GM18951 (cell line): ENCODE data around the gene MAGEA4.

ENCODE experiments used
- POLR2A ChIP-seq: IDR thresholded peaks from 4 replicates; pipeline ENCODE4 v1.6.1; 2011; ENCODE audit warnings: mild to moderate bottlenecking; ENCODE audit not compliant: insufficient read length, insufficient read depth; ENCODE audit errors: extremely low read depth
- in situ Hi-C: fragments of 300-500 bp; cut with MboI; formaldehyde crosslinking; loops from one replicate; pipeline ENCODE4 v1.12.0; 2022; ENCODE audit warnings: low sequenced_read_pairs, mixed read lengths, inconsistent platforms; ENCODE audit not compliant: unreplicated experiment

The MAGEA4 gene, protein sequence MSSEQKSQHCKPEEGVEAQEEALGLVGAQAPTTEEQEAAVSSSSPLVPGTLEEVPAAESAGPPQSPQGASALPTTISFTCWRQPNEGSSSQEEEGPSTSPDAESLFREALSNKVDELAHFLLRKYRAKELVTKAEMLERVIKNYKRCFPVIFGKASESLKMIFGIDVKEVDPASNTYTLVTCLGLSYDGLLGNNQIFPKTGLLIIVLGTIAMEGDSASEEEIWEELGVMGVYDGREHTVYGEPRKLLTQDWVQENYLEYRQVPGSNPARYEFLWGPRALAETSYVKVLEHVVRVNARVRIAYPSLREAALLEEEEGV

DNA sequence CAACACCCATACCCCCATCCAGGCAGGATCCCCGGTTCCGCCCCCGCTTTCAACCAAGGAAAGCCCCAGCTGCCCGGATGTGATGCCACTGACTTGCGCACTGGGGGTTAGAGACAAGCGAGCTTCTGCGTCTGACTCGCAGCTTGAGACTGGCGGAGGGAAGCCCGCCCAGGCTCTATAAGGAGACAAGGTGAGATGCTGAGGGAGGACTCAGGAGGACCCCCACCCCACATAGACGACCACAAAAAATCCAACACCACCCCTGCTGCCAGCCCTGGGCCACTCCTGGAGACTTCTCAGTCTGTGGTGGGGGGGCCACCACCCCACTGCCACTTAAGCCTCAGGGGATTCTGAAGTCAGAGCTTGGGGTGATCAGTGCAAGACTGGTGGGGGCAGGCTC, at the start of gene MAGEA4:
Gene MAGEA4 (plus strand): TSS at position 110 of the 400 bp plus-strand sequence. CDS start 10,776 bp downstream, outside the sequence.
- no peak for TF ChIP-seq POLR2A
- in situ Hi-C loops, result no loop called here

DNA sequence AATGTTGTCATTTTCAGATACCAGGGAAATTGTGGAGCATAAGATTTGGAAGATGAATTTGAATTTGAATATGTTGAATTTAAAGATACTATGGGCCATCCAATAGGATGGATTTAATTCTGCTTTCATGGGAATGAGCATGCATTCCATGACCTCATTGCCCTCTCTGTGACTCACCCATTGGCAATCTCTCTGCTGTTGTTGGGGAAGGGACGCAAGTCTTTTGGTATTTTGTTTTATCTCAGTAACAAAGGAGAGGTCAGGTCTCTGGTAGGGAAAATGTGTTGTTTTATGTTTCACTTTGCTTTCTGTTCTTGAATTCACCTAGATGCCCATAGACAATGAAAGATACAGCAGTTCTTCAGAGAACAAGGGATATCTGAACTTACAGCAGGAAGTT, 42.1 kb upstream of the MAGEA4 start:
- TF ChIP-seq POLR2A, result no peak
- in situ Hi-C loops, result no loop called here

DNA sequence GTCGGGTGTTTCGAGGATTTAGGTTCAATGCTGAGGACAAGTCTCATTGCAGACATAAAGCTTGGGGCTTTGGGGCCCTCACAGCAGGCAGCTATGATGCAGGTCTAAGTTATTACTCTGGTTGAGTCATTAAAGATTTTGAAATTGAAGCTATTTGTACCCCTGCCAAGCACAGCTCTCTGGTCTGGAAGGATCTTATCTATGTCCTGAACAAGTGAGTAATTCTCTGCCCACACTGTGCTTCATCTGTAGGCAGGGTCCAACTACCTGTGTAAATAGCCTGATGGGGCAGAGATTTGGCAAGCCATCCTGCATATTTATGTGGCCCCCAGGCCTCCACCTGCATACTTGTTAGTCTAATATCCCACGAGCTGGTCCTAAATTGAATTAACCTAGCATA, 41.4 kb upstream of the MAGEA4 start:
- no peak for TF ChIP-seq POLR2A
- in situ Hi-C loops, result no loop called here

DNA sequence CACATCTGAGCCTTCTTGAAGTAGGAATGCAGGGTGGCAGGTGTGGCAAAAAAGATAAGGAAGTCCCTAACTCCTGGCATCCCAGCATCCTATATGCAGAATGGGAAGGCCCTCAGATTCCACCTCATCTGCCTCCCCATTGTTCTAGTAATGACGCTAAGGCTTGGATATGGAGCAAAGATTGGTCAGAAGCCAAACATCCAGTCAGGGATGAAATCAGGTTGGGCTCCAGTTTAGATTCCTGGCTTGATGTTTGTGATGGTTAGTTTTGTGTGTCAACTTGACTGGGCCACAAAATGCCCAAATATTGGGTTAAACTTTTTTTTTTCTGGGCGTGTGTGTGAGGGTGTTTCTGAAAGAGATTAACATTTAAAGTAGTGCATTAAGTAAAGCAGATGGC, 39.6 kb upstream of the MAGEA4 start:
- TF ChIP-seq POLR2A, result no peak
- in situ Hi-C loops, result no loop called here

DNA sequence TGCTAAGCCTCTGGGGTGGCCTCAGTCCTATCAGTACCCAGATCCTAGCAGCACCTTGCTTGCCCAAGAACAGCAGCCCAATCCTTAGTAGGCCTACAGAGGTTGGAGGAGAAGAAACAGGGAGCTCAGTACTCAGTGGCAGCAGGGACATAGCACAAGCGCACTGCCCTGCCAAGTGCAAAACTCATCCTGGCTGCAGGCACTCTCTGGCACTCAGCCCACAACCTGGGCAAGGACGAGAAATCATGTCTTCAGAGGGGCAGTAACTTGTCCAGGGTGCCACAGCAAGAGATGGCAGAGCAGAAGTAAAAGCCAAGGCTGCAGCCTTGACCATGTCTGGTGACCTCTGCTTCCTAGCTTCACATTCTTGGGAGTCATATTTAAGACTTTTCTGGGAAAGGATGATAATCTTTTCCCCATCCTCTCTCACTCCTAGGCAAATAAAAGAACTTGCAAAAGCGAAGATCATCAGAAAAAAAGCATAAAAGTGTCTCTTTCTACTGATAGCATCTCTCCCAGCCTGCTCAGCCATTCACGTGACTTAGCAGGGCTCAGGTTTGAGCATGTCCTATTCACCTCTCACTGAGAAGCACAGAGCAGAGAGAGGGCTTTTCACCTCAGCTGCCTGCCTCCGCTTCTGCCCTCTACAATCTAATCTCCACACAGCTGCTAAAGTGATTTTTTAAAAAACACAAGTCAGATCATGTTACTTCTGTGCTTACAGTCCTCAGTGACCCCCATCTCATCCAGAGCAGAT, 37.2 kb upstream of the MAGEA4 start:
- in situ Hi-C loops, result no loop called here

GRCh38 chrX:151878574-151878973, 34.1 kb upstream of the MAGEA4 start:
- in situ Hi-C loops, result no loop called here
- TF ChIP-seq POLR2A, result no peak

More for the DNA sequence above, 37.2 kb upstream of the MAGEA4 start:
- TF ChIP-seq POLR2A, result no peak

DNA sequence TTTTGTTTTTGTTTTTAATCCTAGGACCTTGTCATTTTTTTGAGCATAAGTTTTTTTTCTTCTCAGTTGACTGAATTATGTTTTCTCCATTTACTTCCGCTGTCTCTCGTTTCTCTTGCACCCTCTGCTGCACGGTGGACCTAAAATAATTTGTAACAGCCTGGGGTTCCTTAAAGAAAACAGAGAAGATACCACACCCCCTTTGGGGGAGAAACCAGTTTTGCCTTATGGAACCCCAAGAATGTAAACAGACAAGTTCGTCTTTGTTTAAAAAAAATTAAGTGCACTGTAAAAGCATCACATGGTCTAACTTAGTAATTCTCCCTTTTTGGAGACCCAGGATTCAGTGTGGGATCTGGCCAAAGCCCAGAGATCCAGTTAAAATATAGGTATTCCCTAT, 32.8 kb upstream of the MAGEA4 start:
- in situ Hi-C loops, result no loop called here
- TF ChIP-seq POLR2A, result no peak

GRCh38 chrX:151880895-151881294, 31.8 kb upstream of the MAGEA4 start:
- in situ Hi-C loops, result no loop called here

DNA sequence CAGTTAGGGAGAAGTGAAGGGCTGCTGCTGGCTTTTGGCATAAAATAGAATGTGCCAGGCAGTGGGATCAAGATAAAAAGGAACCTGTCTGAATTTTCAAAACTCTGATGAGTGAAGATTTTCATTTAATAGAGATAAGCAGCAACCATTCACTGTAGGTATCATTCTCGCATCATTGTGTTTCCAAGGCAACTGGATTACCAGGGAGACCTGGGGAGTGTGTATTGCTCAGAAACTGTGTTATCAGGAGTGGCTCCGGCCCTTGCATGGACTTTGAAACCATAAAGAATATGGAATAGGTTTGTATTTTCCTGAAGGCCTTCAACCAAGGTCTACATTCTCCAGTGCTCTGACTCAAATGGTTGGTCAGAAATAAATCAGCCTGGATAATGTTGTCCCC, 23.3 kb upstream of the MAGEA4 start:
- TF ChIP-seq POLR2A, result no peak
- in situ Hi-C loops, result no loop called here

More at GRCh38 chrX:151880895-151881294, 31.8 kb upstream of the MAGEA4 start:
- no peak for TF ChIP-seq POLR2A

DNA sequence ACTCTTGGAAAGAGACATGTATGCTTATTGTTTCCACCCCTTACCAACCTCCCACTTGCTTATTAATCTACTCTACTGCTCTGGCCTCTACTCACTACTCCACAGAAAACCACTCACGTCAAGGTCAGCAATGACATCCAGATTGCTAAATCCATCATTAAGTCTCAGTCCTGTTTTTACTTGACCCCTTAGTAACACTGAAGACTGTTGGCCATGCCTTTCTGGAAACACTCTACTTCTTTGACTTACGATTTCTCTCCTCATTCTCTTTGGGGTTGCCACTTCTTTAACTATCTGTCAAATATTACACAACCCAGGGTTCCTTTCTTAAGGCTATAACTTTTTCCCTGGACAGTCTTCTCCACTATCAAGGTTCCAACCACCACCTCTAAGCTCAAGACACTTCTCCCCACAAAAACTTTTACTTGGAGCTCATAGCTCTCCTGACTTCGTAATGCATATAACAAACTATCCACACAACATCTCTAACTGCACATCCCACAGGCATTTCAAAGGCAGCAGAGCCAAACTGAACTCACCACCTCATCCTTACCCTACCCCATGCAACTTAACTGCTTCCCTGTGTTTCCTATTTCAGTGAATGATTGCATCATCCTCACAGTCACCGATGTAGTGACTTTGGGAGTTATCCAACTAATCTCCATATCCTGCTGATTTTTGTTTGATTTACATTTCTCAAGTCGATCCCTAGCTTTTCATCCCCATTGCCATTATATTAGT, 15.8 kb upstream of the MAGEA4 start:
- in situ Hi-C loops, result no loop called here

DNA sequence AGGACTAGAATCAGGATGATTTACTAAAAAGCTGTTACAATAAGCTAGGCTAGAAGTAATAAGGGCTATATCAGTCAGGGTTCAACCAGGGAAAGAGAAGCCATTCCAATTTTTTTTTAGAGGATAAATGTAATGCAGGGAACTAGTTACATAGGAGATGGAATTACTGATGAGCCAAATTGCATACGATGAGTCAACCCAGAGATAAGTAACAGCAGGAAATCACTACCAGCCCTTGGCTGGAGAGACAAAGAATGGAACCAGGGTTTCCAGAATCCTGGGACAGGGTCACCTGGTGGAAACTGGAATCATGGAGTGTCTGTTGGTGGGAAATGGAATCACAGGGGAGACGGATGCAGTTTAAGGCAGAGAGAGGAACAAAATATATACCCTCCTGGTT, 13.1 kb upstream of the MAGEA4 start:
- no peak for TF ChIP-seq POLR2A
- in situ Hi-C loops, result no loop called here

More for the DNA sequence above, 15.8 kb upstream of the MAGEA4 start:
- TF ChIP-seq POLR2A, result no peak

GRCh38 chrX:151901826-151902225, 10.9 kb upstream of the MAGEA4 start:
- in situ Hi-C loops, result no loop called here
- no peak for TF ChIP-seq POLR2A

DNA sequence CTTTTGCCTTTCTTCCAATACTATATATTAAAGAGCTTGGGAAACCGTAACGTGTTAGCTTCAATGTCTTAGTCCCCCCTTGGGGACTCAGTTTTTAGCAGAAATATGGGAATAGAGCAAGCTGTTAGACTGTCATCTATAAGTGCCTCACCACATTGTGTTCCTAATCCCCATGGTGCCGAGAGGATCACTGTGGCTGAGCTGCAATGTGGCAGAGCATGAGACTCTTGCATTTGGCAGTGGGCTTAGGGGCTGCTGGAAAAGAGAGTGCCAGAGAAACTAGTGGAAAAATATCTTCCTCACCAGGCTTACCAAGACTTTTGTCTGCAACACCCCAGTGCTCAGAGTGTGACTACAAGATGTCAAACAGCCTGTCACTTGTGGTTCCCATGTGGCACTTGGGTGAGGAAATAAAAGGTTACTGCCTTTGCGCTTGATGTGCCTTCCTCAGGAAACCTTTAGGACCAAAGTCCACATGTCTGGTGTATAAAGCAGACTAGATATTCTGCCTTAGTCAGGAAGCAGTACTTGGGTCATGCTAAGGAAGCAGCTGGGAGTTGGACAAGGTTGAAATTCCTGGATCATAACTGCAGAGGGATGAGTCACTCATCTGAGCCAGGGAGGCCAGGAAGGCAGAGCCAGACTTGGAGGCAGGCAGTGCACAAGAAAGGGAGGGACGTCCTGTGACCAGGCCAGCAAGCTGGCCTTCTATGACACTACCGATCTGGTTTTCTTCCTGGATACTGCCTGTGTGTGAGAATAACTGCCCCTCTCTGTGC, 9.7 kb upstream of the MAGEA4 start:
- in situ Hi-C loops, result no loop called here
- no peak for TF ChIP-seq POLR2A

DNA sequence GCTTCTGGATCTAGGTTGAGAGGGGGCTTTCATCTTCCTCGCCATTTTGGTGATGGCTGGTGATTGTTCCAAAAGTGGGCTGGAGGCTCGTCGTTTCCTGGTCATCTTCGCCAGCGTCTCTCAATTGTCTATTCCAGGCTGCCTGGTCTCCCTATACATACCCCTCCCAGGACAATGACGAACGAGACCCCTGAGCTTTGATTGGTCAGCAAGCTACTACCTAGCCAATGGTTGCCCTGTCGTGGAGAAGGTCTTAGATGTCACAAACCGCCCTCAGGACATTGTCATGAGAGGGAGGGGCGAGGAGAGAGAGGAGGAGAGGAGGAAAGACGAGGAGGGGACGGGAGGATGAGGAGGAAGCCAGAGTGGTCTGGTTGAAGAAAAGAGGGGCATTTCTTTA, 7.7 kb upstream of the MAGEA4 start:
- TF ChIP-seq POLR2A, result no peak
- in situ Hi-C loops, result no loop called here
